NT2/D1 (cell line): ENCODE results near the gene TIGAR.

Experiments used
- YY1 ChIP-seq: IDR thresholded peaks from 2 replicates; pipeline ENCODE4 v1.6.1; 2011; ENCODE audit not compliant: insufficient read length, insufficient read depth
- ZNF274 ChIP-seq: IDR thresholded peaks from 2 replicates; pipeline ENCODE4 v1.6.1; 2011; ENCODE audit warnings: mild to moderate bottlenecking, low read depth, low read length

DNA sequence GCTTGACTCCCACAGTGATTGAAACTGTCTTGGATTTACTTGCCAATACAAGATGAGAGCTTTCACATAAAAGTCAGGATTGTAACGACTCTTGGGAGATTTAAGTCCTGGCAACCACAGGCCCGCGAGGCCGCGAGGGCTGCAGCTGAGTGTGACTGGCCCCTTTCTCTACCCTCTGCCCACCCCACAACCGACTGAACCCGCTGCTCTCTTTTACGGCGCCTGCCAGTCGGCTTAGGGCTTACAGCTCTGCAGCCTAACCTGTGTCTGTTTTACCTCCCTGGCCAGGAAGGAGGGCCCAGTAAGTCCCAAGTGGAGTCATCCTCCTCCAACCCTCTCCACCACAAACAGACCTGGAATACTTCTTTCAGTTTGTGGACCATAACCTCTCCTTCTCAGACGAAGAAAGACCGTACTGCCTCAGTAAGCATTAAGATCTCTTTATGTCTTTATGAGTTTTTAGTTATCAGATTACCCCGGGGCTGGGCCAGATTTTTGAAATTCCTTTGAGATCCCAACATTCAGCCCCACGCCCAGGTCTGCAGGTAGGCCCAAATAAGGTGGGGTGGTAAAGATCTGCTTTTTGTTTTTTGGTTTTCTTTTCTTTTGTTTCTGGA is 12.6 kb upstream of the TIGAR start:
- TF ChIP-seq YY1 (no peak), ZNF274 (no peak)
